Activated B cell treated with CpG ODN at 0.5 μM for 24 hours (primary cell): ENCODE results near the gene PFDN1. TPM values are rescaled to one million over a fixed set of nuclear protein-coding genes. Genes with fewer than 3 reads are reported as not detected.

Source experiments
- ATAC-seq: fragments of 200-7000 bp; cut with Tn5 transposase; one replicate; pipeline ENCODE4 v1.10.0; 2021; ENCODE audit warnings: low read depth, mild to moderate bottlenecking, moderate library complexity
- CTCF ChIA-PET: fragments of 350-600 bp; sonication (Branson Sonifier 250); formaldehyde crosslinking; loops from one replicate; lab custom pipeline; 2021; ENCODE audit warnings: antibody characterized with exemption; lab: Charles Lee
- POLR2A ChIA-PET: fragments of 350-600 bp; sonication (Branson Sonifier 250); formaldehyde crosslinking; loops from one replicate; lab custom pipeline; 2021; ENCODE audit warnings: antibody characterized with exemption; lab: Charles Lee
- DNase-seq: peaks from one replicate; pipeline ENCODE4 v3.0.0; 2022
- H3K27ac Mint-ChIP-seq: one replicate; pipeline ENCODE4 v1.8.0; 2020; ENCODE audit warnings: mixed read lengths
- H3K27me3 Mint-ChIP-seq: one replicate; pipeline ENCODE4 v1.8.0; 2021; ENCODE audit warnings: mixed read lengths
- H3K36me3 Mint-ChIP-seq: one replicate; pipeline ENCODE4 v1.8.0; 2021; ENCODE audit warnings: low read depth, mixed read lengths
- H3K4me1 Mint-ChIP-seq: one replicate; pipeline ENCODE4 v1.8.0; 2021; ENCODE audit warnings: mixed read lengths
- H3K4me3 Mint-ChIP-seq: one replicate; pipeline ENCODE4 v1.8.0; 2020; ENCODE audit warnings: mild to moderate bottlenecking, mixed read lengths
- H3K9me3 Mint-ChIP-seq: one replicate; pipeline ENCODE4 v1.8.0; 2020; ENCODE audit warnings: mixed read lengths
- CTCF ChIP-seq: fragments of 200-600 bp; IDR thresholded peaks from one replicate; pipeline ENCODE4 v1.8.0; 2022; ENCODE audit warnings: antibody characterized with exemption, mild to moderate bottlenecking
- intact Hi-C: fragments of 100-400 bp; cut with micrococcal nuclease; formaldehyde crosslinking; loops from one replicate; pipeline ENCODE4 v1.15.1; 2024
- total RNA-seq: library from RNA; stranded (reverse); gene quantifications from 2 replicates; pipeline ENCODE4 v1.2.3, GENCODE V29; 2022

PFDN1 gene
- total RNA-seq, 1 donor from 2014 or later, result 38.2 TPM

DNA sequence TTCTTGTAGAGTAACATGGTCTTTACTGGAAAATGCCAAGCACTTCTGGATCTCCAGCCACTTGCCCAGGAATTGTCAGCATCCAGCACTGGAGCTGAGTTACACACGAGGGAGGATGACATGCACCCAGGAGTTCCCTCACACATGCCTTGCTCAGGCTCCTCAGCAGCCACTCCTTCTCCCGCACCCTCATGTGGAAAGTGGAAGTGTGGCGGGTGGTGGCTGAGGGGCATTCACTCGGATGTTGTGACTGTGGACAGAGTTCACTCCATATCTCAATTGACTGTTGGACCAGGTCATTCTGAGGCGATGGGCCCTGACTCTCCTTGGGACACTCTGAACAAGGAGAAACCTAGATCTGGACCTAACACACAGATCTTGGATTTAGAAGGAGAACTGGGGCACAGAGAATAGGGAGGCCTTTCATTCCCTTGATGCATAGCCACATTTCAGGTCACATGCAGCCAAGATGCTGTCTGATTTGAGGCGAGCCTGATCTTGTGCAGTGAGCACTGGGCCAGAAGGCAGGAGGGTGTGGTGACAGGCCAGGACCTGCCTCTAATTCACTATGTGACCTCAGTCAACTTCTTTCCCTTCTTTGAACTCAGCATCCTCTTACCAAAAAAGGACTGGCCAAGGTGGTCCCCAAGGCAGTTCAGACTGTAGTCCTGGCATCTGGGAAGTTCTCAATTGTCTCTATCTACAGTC is 65.9 kb downstream of the PFDN1 start:
- ChIA-PET CTCF (interaction anchor here (1.9 to 9.4 kb wide), 2 partner anchors 112 to 115 kb away, joined by 5 to 347 read pairs; partner anchors contain the start of gene HBEGF), POLR2A (no interaction called here)
- TF ChIP-seq CTCF, result no peak
- no peak for ATAC-seq
- DNase-seq, result no peak
- no peak overlapping the region for H3K4me3 Mint-ChIP-seq
- H3K27me3 Mint-ChIP-seq, result no peaks in the 10 kb centered on the region
- H3K9me3 Mint-ChIP-seq, result no peaks in the 10 kb centered on the region
- no peaks in the 10 kb centered on the region for H3K36me3 Mint-ChIP-seq
- intact Hi-C loops, result no loop called here
- no peak overlapping the region for H3K27ac Mint-ChIP-seq
- H3K4me1 Mint-ChIP-seq, result no peaks in the 10 kb centered on the region

GRCh38 chr5:140235791-140236551 is 66.9 kb downstream of the PFDN1 start:
- no peaks in the 10 kb centered on the region for H3K27me3 Mint-ChIP-seq
- DNase-seq (no peak), ATAC-seq (no peak)
- no peaks in the 10 kb centered on the region for H3K9me3 Mint-ChIP-seq
- H3K4me3 Mint-ChIP-seq, result no peak overlapping the region
- POLR2A ChIA-PET, result no interaction called here
- intact Hi-C loops, result no loop called here
- no peak overlapping the region for H3K27ac Mint-ChIP-seq
- CTCF ChIA-PET, result interaction anchor here (0.8 to 1.9 kb wide), 2 partner anchors 8 to 116 kb away, joined by 3 to 5 read pairs; no protein-coding TSS in a partner anchor
- no peak for TF ChIP-seq CTCF
- H3K36me3 Mint-ChIP-seq, result no peaks in the 10 kb centered on the region
- H3K4me1 Mint-ChIP-seq, result no peaks in the 10 kb centered on the region

GRCh38 chr5:140234377-140234989 is 68.4 kb downstream of the PFDN1 start:
- Mint-ChIP-seq H3K27me3 (no peaks in the 10 kb centered on the region), H3K9me3 (no peaks in the 10 kb centered on the region), H3K4me3 (no peak overlapping the region), H3K27ac (no peak overlapping the region), H3K4me1 (no peaks in the 10 kb centered on the region), H3K36me3 (no peaks in the 10 kb centered on the region)
- intact Hi-C loops, result no loop called here
- TF ChIP-seq CTCF, result no peak
- POLR2A ChIA-PET, result no interaction called here
- ATAC-seq, result no peak
- DNase-seq, result no peak
- CTCF ChIA-PET, result no interaction called here

- Mint-ChIP-seq H3K4me3 (no peak overlapping the region), H3K27me3 (no peaks in the 10 kb centered on the region), H3K27ac (no peak overlapping the region), H3K4me1 (no peaks in the 10 kb centered on the region), H3K36me3 (no peaks in the 10 kb centered on the region), H3K9me3 (no peaks in the 10 kb centered on the region)
- ATAC-seq, result no peak
- ChIA-PET CTCF (interaction anchor here (1.6 kb wide), 1 partner anchor 11 kb away, joined by 6 read pairs; no protein-coding TSS in a partner anchor), POLR2A (no interaction called here)
- no peak for TF ChIP-seq CTCF
- intact Hi-C loops, result no loop called here
- no peak for DNase-seq
These were observed 70.2 kb downstream of the PFDN1 start for GRCh38 chr5:140232731-140233130.

GRCh38 chr5:140230373-140230772 is 72.5 kb downstream of the PFDN1 start:
- DNase-seq (no peak), ATAC-seq (no peak)
- Mint-ChIP-seq H3K27me3 (no peaks in the 10 kb centered on the region), H3K4me3 (no peak overlapping the region), H3K36me3 (no peaks in the 10 kb centered on the region), H3K4me1 (no peaks in the 10 kb centered on the region), H3K27ac (no peak overlapping the region), H3K9me3 (no peaks in the 10 kb centered on the region)
- intact Hi-C loops, result no loop called here
- CTCF ChIA-PET, result interaction anchor here (1.3 kb wide), 1 partner anchor 8 kb away, joined by 3 read pairs; no protein-coding TSS in a partner anchor
- POLR2A ChIA-PET, result no interaction called here
- no peak for TF ChIP-seq CTCF
